Subcutaneous adipose tissue (tissue), 4 donors: ENCODE results near the gene KMT2D. TPM values are rescaled to one million over a fixed set of nuclear protein-coding genes. Genes with fewer than 3 reads are reported as not detected.

Experiments
- total RNA-seq, 4 donors: library from RNA; depleted of rRNA; stranded (reverse); fragments of >200 nt; gene quantifications; one replicate each; pipeline ENCODE4 v1.1.0, GENCODE V29; 2016
- TF ChIP-seq, protein P1 (sequence below): fragments of 450-650 bp; IDR thresholded peaks from one replicate; pipeline ENCODE4 v1.5.1; 2016; ENCODE audit warnings: low read depth, mild to moderate bottlenecking, control low read depth, antibody characterized with exemption, moderate library complexity

Gene KMT2D
- total RNA-seq, 4 donors from 2014 or later: 27.6 to 92.1 (median 42.9) TPM

DNA sequence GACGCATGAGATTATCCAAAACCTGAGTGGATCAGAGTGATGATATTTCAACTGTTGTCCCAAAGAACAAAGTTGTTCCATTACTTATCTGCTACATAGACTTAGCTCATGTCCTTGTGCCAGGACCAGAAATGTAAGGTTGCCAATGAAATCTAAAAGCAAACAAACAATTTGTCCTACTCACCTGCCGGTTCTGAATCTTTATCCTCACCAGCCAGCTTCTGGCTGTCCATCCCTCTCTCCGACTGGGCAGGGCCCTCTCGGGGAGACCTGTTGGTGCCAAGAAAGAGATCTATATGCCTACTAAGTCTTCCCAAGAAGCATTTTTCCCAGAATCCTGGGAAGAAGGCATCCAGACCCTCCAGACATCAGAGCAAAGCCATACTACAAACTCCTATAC is 5.5 kb downstream of the KMT2D start:
- TF ChIP-seq, protein P1, sequence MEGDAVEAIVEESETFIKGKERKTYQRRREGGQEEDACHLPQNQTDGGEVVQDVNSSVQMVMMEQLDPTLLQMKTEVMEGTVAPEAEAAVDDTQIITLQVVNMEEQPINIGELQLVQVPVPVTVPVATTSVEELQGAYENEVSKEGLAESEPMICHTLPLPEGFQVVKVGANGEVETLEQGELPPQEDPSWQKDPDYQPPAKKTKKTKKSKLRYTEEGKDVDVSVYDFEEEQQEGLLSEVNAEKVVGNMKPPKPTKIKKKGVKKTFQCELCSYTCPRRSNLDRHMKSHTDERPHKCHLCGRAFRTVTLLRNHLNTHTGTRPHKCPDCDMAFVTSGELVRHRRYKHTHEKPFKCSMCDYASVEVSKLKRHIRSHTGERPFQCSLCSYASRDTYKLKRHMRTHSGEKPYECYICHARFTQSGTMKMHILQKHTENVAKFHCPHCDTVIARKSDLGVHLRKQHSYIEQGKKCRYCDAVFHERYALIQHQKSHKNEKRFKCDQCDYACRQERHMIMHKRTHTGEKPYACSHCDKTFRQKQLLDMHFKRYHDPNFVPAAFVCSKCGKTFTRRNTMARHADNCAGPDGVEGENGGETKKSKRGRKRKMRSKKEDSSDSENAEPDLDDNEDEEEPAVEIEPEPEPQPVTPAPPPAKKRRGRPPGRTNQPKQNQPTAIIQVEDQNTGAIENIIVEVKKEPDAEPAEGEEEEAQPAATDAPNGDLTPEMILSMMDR: no peak

- TF ChIP-seq, protein P1: no peak
Measured at GRCh38 chr12:49054524-49054923, 6.1 kb downstream of the KMT2D start.

GRCh38 chr12:49054096-49054495 is 6.5 kb downstream of the KMT2D start:
- TF ChIP-seq, protein P1: no peak

GRCh38 chr12:49052451-49053208 is 8.0 kb downstream of the KMT2D start:
- TF ChIP-seq, protein P1: no peak

GRCh38 chr12:49051777-49052438 is 8.7 kb downstream of the KMT2D start:
- TF ChIP-seq, protein P1: no peak

DNA sequence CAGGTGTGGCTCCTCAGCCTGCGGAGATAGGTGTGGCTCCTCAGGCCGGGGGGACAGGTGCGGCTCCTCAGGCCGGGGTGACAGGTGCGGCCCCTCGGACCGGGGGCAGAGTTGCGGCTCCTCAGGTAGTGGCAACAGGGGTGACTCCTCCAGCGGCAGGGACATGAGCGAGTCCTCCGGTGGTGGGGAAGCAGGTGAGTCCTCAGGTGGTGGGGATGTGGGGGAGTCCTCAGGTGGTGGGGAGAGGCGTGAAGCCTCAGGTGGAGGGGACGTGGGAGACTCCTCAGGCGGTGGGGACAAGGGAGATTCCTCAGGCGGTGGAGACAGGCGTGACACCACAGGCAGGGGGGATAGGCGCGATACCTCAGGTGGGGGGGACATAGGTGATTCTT is 9.2 kb downstream of the KMT2D start:
- TF ChIP-seq, protein P1: no peak

- TF ChIP-seq, protein P1: no peak
Measured at GRCh38 chr12:49050507-49051372, 9.9 kb downstream of the KMT2D start.
